Natural killer cell (primary cell): Measurements from ENCODE around the gene FARSA. TPM values are rescaled to one million over a fixed set of nuclear protein-coding genes. Genes with fewer than 3 reads are reported as not detected.

Source experiments
- ATAC-seq, 3 donors: fragments of 150-1000 bp in 2 of 3; fragments of 200-7000 bp in 1 of 3; cut with Tn5 transposase; 1 replicate in 1 of 3; 2 replicates in 2 of 3; pipeline ENCODE4 v1.10.0; 2021; ENCODE audit warnings: mild to moderate bottlenecking in 2 of 3, moderate library complexity in 2 of 3
- DNase-seq, 2 donors: peaks; one replicate each; pipeline versions ENCODE4 v3.0.0 to v3.0.0-alpha.2; 2013 to 2021; ENCODE audit warnings: mixed read lengths in 1 of 2
- H3K27ac ChIP-seq: one replicate; pipeline ENCODE4 v1.5.1; 2013; ENCODE audit warnings: mild to moderate bottlenecking, low read length
- H3K27me3 ChIP-seq: one replicate; pipeline ENCODE4 v1.6.1; 2013; ENCODE audit warnings: low read length; ENCODE audit not compliant: control insufficient read depth, insufficient read depth
- H3K36me3 ChIP-seq: one replicate; pipeline ENCODE4 v1.6.1; 2013; ENCODE audit warnings: low read length; ENCODE audit not compliant: control insufficient read depth, insufficient read depth
- H3K4me1 ChIP-seq: one replicate; pipeline ENCODE4 v1.6.1; 2013; ENCODE audit warnings: low read length; ENCODE audit not compliant: control insufficient read depth, insufficient read depth
- H3K4me3 ChIP-seq: one replicate; pipeline ENCODE4 v1.5.1; 2013; ENCODE audit warnings: low read length
- H3K9me3 ChIP-seq: one replicate; pipeline ENCODE4 v1.6.1; 2013; ENCODE audit warnings: low read length; ENCODE audit not compliant: control insufficient read depth, insufficient read depth
- H3K27ac Mint-ChIP-seq, 2 donors: one replicate each; pipeline ENCODE4 v1.8.0; 2022; ENCODE audit warnings: mild to moderate bottlenecking in 2 of 2, mixed read lengths in 2 of 2, moderate library complexity in 1 of 2
- H3K27me3 Mint-ChIP-seq, 2 donors: one replicate each; pipeline ENCODE4 v1.8.0; 2022; ENCODE audit warnings: low read depth in 2 of 2, mixed read lengths in 2 of 2
- H3K36me3 Mint-ChIP-seq: one replicate; pipeline ENCODE4 v1.8.0; 2022; ENCODE audit warnings: mixed read lengths
- H3K4me1 Mint-ChIP-seq, 2 donors: one replicate each; pipeline ENCODE4 v1.8.0; 2022; ENCODE audit warnings: mixed read lengths in 2 of 2
- H3K4me3 Mint-ChIP-seq: one replicate; pipeline ENCODE4 v1.8.0; 2022; ENCODE audit warnings: mild to moderate bottlenecking, moderate library complexity, mixed read lengths
- H3K9me3 Mint-ChIP-seq, 2 donors: one replicate each; pipeline ENCODE4 v1.8.0; 2022; ENCODE audit warnings: mixed read lengths in 2 of 2
- WGBS: methylation state at CpG from one replicate; pipeline ENCODE4 v1.1.7; 2013; ENCODE audit warnings: missing lambda C conversion rate; ENCODE audit not compliant: insufficient coverage; 5-methylcytosine and 5-hydroxymethylcytosine counted together
- intact Hi-C: fragments of 100-400 bp; cut with micrococcal nuclease; formaldehyde crosslinking; loops from one replicate; pipeline ENCODE4 v1.14.2; 2022
- total RNA-seq, 4 donors: library from RNA; stranded (reverse); fragments of 120-200 nt in 1 of 4; gene quantifications; one replicate each; pipeline versions ENCODE4 v1.2.3 to v1.2.4, GENCODE V29; 2013 to 2022
- TF ChIP-seq, protein P1 (sequence below): fragments of 200-600 bp; IDR thresholded peaks from one replicate; pipeline ENCODE4 v1.8.0; 2022; ENCODE audit warnings: antibody characterized with exemption

FARSA gene
- total RNA-seq, 3 donors from 2014 or later (not counting 1 experiment from before 2014, with no cell fraction given): 29.3 to 34.5 (median 32.0) TPM

DNA sequence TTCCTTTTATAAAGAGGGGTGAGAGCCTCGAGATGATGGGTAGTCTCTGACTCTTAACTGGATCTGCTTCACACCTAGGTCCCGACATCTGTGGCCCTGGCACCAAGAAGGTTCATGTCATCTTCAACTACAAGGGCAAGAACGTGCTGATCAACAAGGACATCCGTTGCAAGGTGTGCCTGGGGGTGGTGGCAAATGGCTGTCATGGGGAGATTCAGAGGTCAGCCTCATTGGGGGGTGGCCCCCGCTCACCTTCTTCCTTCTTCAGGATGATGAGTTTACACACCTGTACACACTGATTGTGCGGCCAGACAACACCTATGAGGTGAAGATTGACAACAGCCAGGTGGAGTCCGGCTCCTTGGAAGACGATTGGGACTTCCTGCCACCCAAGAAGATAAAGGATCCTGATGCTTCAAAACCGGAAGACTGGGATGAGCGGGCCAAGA lies 6.5 kb upstream of the FARSA start:
- WGBS: 70% methylated on average over 10 of the region's 10 CpGs
- Histone ChIP-seq H3K36me3 (peaks cover 54% of the 10 kb centered on the region), H3K4me3 (no peak overlapping the region), H3K9me3 (no peaks in the 10 kb centered on the region), H3K27ac (no peak overlapping the region), H3K4me1 (peaks cover 60% of the 10 kb centered on the region), H3K27me3 (no peaks in the 10 kb centered on the region)
- DNase-seq: peak in 1 of 2 donors; percentile 36
- Mint-ChIP-seq H3K27me3 (no peaks in the 10 kb centered on the region), H3K4me3 (peak overlapping the region; percentile 96), H3K9me3 (no peaks in the 10 kb centered on the region), H3K4me1 (peaks cover 50% of the 10 kb centered on the region in 2 donors), H3K36me3 (no peaks in the 10 kb centered on the region), H3K27ac (peak overlapping the region; percentile 96)
- ATAC-seq: no peak
- TF ChIP-seq, protein P1, sequence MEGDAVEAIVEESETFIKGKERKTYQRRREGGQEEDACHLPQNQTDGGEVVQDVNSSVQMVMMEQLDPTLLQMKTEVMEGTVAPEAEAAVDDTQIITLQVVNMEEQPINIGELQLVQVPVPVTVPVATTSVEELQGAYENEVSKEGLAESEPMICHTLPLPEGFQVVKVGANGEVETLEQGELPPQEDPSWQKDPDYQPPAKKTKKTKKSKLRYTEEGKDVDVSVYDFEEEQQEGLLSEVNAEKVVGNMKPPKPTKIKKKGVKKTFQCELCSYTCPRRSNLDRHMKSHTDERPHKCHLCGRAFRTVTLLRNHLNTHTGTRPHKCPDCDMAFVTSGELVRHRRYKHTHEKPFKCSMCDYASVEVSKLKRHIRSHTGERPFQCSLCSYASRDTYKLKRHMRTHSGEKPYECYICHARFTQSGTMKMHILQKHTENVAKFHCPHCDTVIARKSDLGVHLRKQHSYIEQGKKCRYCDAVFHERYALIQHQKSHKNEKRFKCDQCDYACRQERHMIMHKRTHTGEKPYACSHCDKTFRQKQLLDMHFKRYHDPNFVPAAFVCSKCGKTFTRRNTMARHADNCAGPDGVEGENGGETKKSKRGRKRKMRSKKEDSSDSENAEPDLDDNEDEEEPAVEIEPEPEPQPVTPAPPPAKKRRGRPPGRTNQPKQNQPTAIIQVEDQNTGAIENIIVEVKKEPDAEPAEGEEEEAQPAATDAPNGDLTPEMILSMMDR: no peak
- intact Hi-C loops: loop anchor here (2.0 to 5.0 kb wide), 2 partner anchors 49 to 148 kb away; partner anchors contain the start of genes GCDH and JUNB

DNA sequence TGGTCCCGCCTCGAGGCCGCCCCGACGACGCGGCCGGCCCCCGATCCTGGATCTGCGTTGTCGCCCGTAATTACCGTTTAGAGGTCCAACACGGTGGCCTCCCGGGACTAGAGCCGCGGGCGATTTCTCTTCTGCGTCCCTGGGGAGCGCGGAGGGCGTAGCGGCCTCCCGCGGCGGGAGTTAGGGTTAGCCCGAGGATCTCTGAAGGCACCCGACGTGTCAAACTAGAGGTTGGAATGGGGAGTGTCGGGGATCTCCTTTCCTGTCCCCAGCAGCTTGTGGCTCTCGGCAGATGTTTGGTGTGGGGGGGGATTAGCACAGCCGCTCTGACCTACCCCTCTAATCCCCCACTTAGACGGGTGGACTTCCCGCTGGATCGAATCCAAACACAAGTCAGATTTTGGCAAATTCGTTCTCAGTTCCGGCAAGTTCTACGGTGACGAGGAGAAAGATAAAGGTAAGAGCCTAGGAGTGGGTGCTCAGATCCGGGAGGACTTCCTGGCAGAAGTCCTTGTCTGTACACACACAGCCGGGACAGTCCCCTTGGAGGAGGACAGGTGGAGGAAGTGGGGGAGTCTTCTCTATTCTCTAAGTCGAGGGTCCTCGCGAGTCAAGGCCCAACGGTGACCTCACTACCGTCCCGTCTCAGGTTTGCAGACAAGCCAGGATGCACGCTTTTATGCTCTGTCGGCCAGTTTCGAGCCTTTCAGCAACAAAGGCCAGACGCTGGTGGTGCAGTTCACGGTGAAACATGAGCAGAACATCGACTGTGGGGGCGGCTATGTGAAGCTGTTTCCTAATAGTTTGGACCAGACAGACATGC lies 5.5 kb upstream of the FARSA start:
- H3K36me3 Mint-ChIP-seq: no peaks in the 10 kb centered on the region
- H3K27me3 Mint-ChIP-seq: no peaks in the 10 kb centered on the region
- DNase-seq (peak in 1 of 2 donors; percentile 67), ATAC-seq (peak; percentile 9 to 30 (median 16))
- H3K9me3 ChIP-seq: no peaks in the 10 kb centered on the region
- H3K36me3 ChIP-seq: peaks cover 44% of the 10 kb centered on the region
- TF ChIP-seq, protein P1: no peak
- peak overlapping the region; percentile 85 for H3K4me3 ChIP-seq
- peak overlapping the region; percentile 78 for H3K27ac ChIP-seq
- H3K27ac Mint-ChIP-seq: peak overlapping the region; percentile 96
- 0% methylated on average over 50 of the region's 54 CpGs for WGBS
- no peaks in the 10 kb centered on the region for H3K9me3 Mint-ChIP-seq
- H3K4me1 Mint-ChIP-seq: peaks cover 46 to 47% of the 10 kb centered on the region in 2 donors
- H3K27me3 ChIP-seq: no peaks in the 10 kb centered on the region
- H3K4me3 Mint-ChIP-seq: peak overlapping the region; percentile 96
- H3K4me1 ChIP-seq: peaks cover 59% of the 10 kb centered on the region
- intact Hi-C loops: loop anchor here (1.0 to 5.0 kb wide), 3 partner anchors 48 to 147 kb away; partner anchors contain the start of genes GCDH and JUNB

DNA sequence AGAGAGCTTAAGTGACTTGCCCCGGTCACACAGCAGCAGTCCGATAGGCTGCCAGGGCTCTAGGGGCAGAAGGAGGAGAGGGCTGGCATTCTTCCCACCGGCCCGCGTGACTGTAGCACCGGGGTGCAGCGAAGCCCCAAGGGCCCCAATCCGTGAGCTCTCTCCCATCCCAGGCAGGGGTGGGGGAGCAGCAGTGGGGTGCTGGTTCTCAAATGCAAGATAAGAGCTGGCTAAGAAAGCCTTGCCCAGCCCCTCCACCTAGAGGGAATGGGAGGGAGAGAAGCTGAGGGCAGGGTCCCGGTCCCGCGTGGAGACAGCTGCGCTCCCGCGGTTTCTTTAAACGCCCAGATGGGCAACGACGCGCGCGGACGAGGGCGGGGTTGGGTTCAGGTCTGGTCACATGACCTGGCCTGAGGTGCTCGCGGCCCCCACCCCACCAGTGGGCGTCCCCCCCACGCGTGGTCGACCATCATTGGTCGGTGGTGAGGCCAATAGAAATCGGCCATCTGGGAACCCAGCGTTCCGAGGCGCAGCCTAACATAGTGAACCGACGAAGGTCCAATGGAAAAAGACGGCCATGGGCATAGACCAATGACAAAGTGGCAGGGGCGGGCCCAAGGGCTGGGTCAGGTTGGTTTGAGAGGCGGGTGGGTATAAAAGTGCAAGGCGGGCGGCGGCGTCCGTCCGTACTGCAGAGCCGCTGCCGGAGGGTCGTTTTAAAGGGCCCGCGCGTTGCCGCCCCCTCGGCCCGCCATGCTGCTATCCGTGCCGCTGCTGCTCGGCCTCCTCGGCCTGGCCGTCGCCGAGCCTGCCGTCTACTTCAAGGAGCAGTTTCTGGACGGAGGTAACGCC lies 4.6 kb upstream of the FARSA start, which contains the start of gene CALR:
CALR (plus strand) TSS at position 683 of the 852 bp plus-strand sequence; CDS start at position 754, 71 bp downstream.
- Mint-ChIP-seq H3K9me3 (no peaks in the 10 kb centered on the region), H3K4me1 (peaks cover 46 to 48% of the 10 kb centered on the region in 2 donors), H3K36me3 (no peaks in the 10 kb centered on the region), H3K4me3 (peak within 1 kb of the TSS; percentile 96), H3K27me3 (no peaks in the 10 kb centered on the region), H3K27ac (peak within 1 kb of the TSS; percentile 96)
- H3K27ac ChIP-seq: peak within 1 kb of the TSS; percentile 78
- no peaks in the 10 kb centered on the region for H3K27me3 ChIP-seq
- TF ChIP-seq, protein P1: no peak
- H3K4me1 ChIP-seq: peaks cover 57% of the 10 kb centered on the region
- H3K9me3 ChIP-seq: no peaks in the 10 kb centered on the region
- peaks cover 36% of the 10 kb centered on the region for H3K36me3 ChIP-seq
- DNase-seq (peak; percentile 99), ATAC-seq (peak; percentile 84 to 96 (median 87))
- under 1% methylated on average over 63 of the region's 63 CpGs for WGBS
- H3K4me3 ChIP-seq: peak within 1 kb of the TSS; percentile 85
- intact Hi-C loops: loop anchor here (1.0 to 5.0 kb wide), 3 partner anchors 47 to 146 kb away; partner anchors contain the start of genes GCDH and JUNB
